22Rv1 (cell line): ENCODE data around the gene MT3.

Experiments
- H3K27ac ChIP-seq: fragments of 450-650 bp; 2 replicates; pipeline ENCODE4 v1.5.1; 2017
- CTCF ChIP-seq: fragments of 450-650 bp; IDR thresholded peaks from 2 replicates; pipeline ENCODE4 v1.5.1; 2017; ENCODE audit warnings: mild to moderate bottlenecking
- ZFX ChIP-seq: fragments of 450-650 bp; IDR thresholded peaks from 2 replicates; pipeline ENCODE4 v1.6.1; 2017; ENCODE audit warnings: antibody characterized with exemption, borderline replicate concordance

MT3 gene

GRCh38 chr16:56549744-56550385, 39.5 kb upstream of the MT3 start:
- no peak overlapping the region for H3K27ac ChIP-seq
- TF ChIP-seq CTCF (no peak), ZFX (no peak)

- peak overlapping the region; percentile 63 for H3K27ac ChIP-seq
- TF ChIP-seq CTCF = no peak
- no peak for TF ChIP-seq ZFX
Observed at GRCh38 chr16:56551796-56552738, 37.3 kb upstream of the MT3 start.

- no peak overlapping the region for H3K27ac ChIP-seq
- TF ChIP-seq ZFX = no peak
- TF ChIP-seq CTCF = no peak
Observed at GRCh38 chr16:56554441-56554840, 34.9 kb upstream of the MT3 start.

GRCh38 chr16:56558024-56558747, 31.1 kb upstream of the MT3 start:
- no peak overlapping the region for H3K27ac ChIP-seq
- TF ChIP-seq CTCF = no peak
- TF ChIP-seq ZFX = no peak

GRCh38 chr16:56559109-56559508, 30.2 kb upstream of the MT3 start:
- no peak for TF ChIP-seq ZFX
- TF ChIP-seq CTCF = no peak
- no peak overlapping the region for H3K27ac ChIP-seq

- no peak overlapping the region for H3K27ac ChIP-seq
- TF ChIP-seq CTCF (no peak), ZFX (no peak)
Observed at GRCh38 chr16:56560447-56560846, 28.9 kb upstream of the MT3 start.
